Stimulated activated CD4-positive, alpha-beta T cell treated with anti-CD3 and anti-CD28 coated beads, Interleukin-15, amount 100 ng/mL, for 1 hour (primary cell): ENCODE data around the gene CCSAP.
"Not testable (repeated sequence)": the region's sequence is repeated elsewhere in the genome, so short reads cannot be mapped to it uniquely, and the experiment has no call there.

ENCODE experiments used
- DNase-seq, 2 donors: peaks; one replicate each; pipeline ENCODE4 v3.0.0-alpha.2; 2020; ENCODE audit warnings: low read depth in 1 of 2, low spot score in 1 of 2

CCSAP gene

GRCh38 chr1:229342656-229343569, at the start of gene CCSAP:
TSS of gene CCSAP (minus strand) at chr1:229343047. CDS start at chr1:229342465, 582 bp downstream.
- DNase-seq, result peak; percentile 34 to 42

- DNase-seq, result no peak
Measured at GRCh38 chr1:229390130-229390529, 47.3 kb upstream of the CCSAP start.

- DNase-seq, result no peak
Measured at GRCh38 chr1:229388897-229389580, 46.2 kb upstream of the CCSAP start.

- no peak for DNase-seq
Measured at GRCh38 chr1:229385853-229386456, 43.1 kb upstream of the CCSAP start.

GRCh38 chr1:229384822-229385221, 42.0 kb upstream of the CCSAP start:
- DNase-seq, result no peak

GRCh38 chr1:229383961-229384360, 41.1 kb upstream of the CCSAP start:
- no peak for DNase-seq

GRCh38 chr1:229383188-229383587, 40.3 kb upstream of the CCSAP start:
- no peak for DNase-seq

GRCh38 chr1:229381234-229381633, 38.4 kb upstream of the CCSAP start:
- DNase-seq, result no peak

- DNase-seq, result no peak
Measured at GRCh38 chr1:229380536-229381160, 37.8 kb upstream of the CCSAP start.

- no peak for DNase-seq
Measured at GRCh38 chr1:229379846-229380245, 37.0 kb upstream of the CCSAP start.

- no peak for DNase-seq
Measured at GRCh38 chr1:229378586-229379367, 35.9 kb upstream of the CCSAP start.

- not testable (repeated sequence) for DNase-seq
Measured at GRCh38 chr1:229378035-229378434, 35.2 kb upstream of the CCSAP start.

GRCh38 chr1:229377429-229377828, 34.6 kb upstream of the CCSAP start:
- DNase-seq, result no peak

- no peak for DNase-seq
Measured at GRCh38 chr1:229376521-229376920, 33.7 kb upstream of the CCSAP start.

GRCh38 chr1:229374485-229374884, 31.6 kb upstream of the CCSAP start:
- DNase-seq, result no peak

- no peak for DNase-seq
Measured at GRCh38 chr1:229373395-229373794, 30.5 kb upstream of the CCSAP start.

- DNase-seq, result no peak
Measured at GRCh38 chr1:229372251-229372650, 29.4 kb upstream of the CCSAP start.

GRCh38 chr1:229371624-229372023, 28.8 kb upstream of the CCSAP start:
- DNase-seq, result no peak

GRCh38 chr1:229370601-229371021, 27.8 kb upstream of the CCSAP start:
- DNase-seq, result no peak

- DNase-seq, result no peak
Measured at GRCh38 chr1:229368347-229368746, 25.5 kb upstream of the CCSAP start.

GRCh38 chr1:229365569-229365968, 22.7 kb upstream of the CCSAP start:
- no peak for DNase-seq
